ENCODE results near the gene ARHGEF38. TPM values are rescaled to one million over a fixed set of nuclear protein-coding genes. Genes with fewer than 3 reads are reported as not detected.
"Not testable (repeated sequence)": the region's sequence is repeated elsewhere in the genome, so short reads cannot be mapped to it uniquely, and the experiment has no call there.

The ARHGEF38 gene
- total RNA-seq, 1 donor from 2014 or later = not detected

DNA sequence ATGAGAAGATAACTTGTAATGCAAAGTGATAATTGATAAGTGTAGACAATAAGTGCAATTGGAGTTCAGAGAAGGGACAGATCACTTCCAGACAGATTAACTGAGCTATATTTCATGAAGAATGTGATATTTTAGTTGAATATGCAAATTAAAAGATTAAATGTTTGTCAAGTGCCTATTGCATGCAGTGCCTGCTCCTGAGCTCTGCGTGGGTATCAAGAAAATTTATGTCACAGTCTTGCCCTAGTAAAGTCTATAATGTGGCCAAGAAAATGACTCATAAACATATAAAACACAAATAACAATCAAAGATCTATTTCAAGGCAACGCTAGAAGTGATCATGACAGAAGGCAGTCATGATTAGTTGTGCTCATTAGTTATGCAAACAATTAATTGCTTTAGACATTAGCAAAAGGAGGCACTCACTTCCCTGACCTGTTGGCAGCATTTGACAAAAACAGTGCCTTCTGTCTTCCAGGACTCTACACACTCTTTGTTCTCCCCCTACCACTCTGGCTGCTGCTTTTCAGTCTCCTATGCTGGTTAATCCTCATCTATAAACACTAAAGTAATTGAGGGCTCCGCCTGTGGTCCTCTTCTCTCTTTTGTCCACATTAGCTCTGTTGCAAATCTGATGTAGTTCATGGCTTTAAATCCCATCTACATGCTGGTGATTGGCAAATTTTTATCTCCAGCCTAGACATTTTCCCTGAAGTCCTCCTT lies 47.7 kb downstream of the ARHGEF38 start:
- Mint-ChIP-seq H3K4me1 (ENCODE audit: low read depth) (no peaks in the 10 kb centered on the region), H3K27ac (no peak overlapping the region), H3K9me3 (no peaks in the 10 kb centered on the region), H3K36me3 (ENCODE audit: low read depth) (no peaks in the 10 kb centered on the region), H3K4me3 (no peak overlapping the region), H3K27me3 (ENCODE audit: insufficient read depth) (peaks cover 6% of the 10 kb centered on the region)
- intact Hi-C loops (cut with micrococcal nuclease) = no loop called here
- no peak for DNase-seq (ENCODE audit: low spot score)

DNA sequence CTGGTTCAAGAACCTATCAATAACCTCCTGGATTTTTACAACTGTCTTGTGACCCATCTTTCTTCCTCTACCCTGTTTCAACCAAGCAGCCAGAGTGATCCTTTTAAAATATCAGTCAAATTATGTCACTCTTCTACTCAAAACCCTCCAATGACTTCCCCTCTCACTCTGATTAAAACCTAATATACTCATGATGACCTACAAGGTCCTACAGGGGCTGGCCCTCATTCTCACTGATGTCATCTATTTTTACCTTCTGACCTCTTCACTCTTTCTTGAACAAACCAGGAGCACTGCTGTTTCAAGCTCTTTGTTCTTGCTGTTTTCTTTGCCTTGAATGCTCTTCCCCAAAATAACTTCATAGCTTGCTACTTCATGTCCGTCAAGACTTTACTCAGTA lies 48.5 kb downstream of the ARHGEF38 start:
- DNase-seq (ENCODE audit: low spot score) = no peak
- intact Hi-C loops (cut with micrococcal nuclease) = no loop called here
- H3K27me3 Mint-ChIP-seq (ENCODE audit: insufficient read depth) = peaks cover 6% of the 10 kb centered on the region

DNA sequence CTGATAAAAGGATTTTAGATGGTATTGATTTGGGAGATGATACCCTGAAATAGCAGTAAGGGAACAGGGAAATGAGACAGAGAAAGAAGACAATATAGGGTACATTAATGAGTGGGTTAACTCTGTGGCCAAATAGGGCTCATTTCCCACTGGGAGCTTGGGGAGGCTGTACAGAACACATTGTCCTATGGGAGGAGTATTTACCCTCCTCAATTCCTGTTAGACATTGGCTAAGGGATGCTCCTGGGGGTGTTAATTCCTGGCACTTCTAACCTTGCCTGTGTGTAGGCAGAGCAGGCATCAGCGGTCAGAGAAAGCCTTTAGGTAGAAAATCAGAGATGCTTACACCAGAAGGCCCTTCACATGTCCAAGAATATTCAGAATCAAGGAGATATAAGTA lies 49.0 kb downstream of the ARHGEF38 start:
- Mint-ChIP-seq H3K4me1 (ENCODE audit: low read depth) (no peaks in the 10 kb centered on the region), H3K36me3 (ENCODE audit: low read depth) (no peaks in the 10 kb centered on the region), H3K27ac (no peak overlapping the region), H3K4me3 (no peak overlapping the region), H3K9me3 (no peaks in the 10 kb centered on the region), H3K27me3 (ENCODE audit: insufficient read depth) (peaks cover 5% of the 10 kb centered on the region)
- no peak for DNase-seq (ENCODE audit: low spot score)
- intact Hi-C loops (cut with micrococcal nuclease) = no loop called here

More for the DNA sequence above, 48.5 kb downstream of the ARHGEF38 start:
- H3K36me3 Mint-ChIP-seq (ENCODE audit: low read depth) = no peaks in the 10 kb centered on the region
- H3K4me1 Mint-ChIP-seq (ENCODE audit: low read depth) = no peaks in the 10 kb centered on the region
- H3K27ac Mint-ChIP-seq = no peak overlapping the region
- H3K9me3 Mint-ChIP-seq = no peaks in the 10 kb centered on the region
- no peak overlapping the region for H3K4me3 Mint-ChIP-seq

DNA sequence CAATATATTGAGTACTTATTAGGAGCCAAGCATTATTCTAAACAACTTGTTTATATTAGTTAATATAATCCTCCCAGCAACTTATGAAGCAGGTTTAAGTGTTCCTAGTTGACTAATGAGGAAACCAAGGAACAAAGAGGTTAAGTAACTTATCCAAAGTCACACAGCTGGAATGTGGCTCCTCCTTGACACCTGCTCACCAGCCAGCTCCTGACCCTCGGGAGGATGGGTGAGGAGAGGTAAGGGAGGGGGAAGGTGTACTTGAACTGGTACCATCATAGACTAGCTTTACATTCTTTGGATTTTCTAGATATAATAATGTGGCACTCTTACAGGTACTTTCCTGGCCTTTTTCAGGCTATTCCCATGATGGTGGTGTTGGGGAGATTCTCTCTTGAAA lies 50.7 kb downstream of the ARHGEF38 start:
- Mint-ChIP-seq H3K4me1 (ENCODE audit: low read depth) (no peaks in the 10 kb centered on the region), H3K27ac (no peak overlapping the region), H3K36me3 (ENCODE audit: low read depth) (no peaks in the 10 kb centered on the region), H3K9me3 (no peaks in the 10 kb centered on the region), H3K27me3 (ENCODE audit: insufficient read depth) (no peaks in the 10 kb centered on the region), H3K4me3 (no peak overlapping the region)
- DNase-seq (ENCODE audit: low spot score) = no peak
- intact Hi-C loops (cut with micrococcal nuclease) = no loop called here

DNA sequence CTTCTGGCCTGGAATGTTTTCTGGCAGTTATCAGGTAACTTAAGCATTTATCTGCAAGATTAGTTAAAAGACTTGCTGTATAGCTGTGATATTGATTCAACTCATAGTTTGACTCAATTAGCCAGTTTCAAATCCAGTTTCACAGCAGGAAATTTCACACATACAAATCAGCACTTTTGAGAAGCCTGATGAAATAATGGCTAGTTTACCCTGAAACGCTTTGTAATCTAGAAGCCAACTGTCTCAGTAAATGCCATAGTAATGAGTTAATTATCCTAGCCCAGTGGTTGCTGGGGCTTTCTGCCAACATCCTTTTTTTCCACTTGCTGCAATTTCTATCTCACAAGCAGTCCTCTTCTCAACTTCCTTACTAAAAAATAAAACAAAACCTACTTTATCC lies 53.1 kb downstream of the ARHGEF38 start:
- Mint-ChIP-seq H3K27me3 (ENCODE audit: insufficient read depth) (no peaks in the 10 kb centered on the region), H3K4me3 (no peak overlapping the region), H3K9me3 (no peaks in the 10 kb centered on the region), H3K36me3 (ENCODE audit: low read depth) (no peaks in the 10 kb centered on the region), H3K27ac (no peak overlapping the region), H3K4me1 (ENCODE audit: low read depth) (no peaks in the 10 kb centered on the region)
- intact Hi-C loops (cut with micrococcal nuclease) = no loop called here
- no peak for DNase-seq (ENCODE audit: low spot score)

DNA sequence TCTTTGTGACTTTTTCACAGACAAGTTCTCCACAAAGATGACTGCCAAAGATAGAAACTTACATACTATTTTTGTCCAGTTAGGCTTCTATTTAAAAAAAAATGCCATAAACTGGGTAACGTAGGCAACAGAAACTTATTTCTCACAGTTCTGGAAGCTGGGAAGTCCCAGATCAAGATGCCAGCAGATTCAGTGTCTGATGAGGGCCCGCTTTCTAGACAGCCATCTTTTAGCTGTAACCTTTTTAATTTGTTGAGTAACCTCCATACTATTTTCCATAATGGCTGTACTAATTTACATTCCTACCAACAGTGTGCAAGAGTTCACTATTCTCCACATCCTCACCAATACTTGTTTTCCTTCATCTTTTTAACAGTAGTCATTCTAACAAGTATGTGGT lies 55.5 kb downstream of the ARHGEF38 start:
- Mint-ChIP-seq H3K4me3 (no peak overlapping the region), H3K27ac (no peak overlapping the region), H3K4me1 (ENCODE audit: low read depth) (no peaks in the 10 kb centered on the region), H3K9me3 (no peaks in the 10 kb centered on the region), H3K27me3 (ENCODE audit: insufficient read depth) (no peaks in the 10 kb centered on the region), H3K36me3 (ENCODE audit: low read depth) (no peaks in the 10 kb centered on the region)
- no peak for DNase-seq (ENCODE audit: low spot score)
- intact Hi-C loops (cut with micrococcal nuclease) = no loop called here

DNA sequence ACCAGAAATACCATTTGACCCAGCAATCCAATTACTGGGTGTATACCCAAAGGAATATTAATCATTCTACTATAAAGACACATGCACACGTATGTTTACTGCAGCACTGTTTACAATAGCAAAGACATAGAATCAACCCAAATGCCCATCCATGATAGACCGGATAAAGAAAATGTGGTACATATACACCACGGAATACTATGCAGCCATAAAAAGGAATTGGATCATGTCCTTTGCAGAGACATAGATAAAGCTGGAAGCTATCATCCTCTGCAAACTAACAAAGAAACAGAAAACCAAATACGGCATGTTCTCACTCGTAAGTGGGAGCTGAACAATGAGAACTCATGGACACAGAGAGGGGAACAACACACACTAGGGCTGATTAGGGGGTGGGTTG lies 57.4 kb downstream of the ARHGEF38 start:
- intact Hi-C loops (cut with micrococcal nuclease); H3K27ac Mint-ChIP-seq; H3K4me1 Mint-ChIP-seq (ENCODE audit: low read depth); H3K4me3 Mint-ChIP-seq; H3K27me3 Mint-ChIP-seq (ENCODE audit: insufficient read depth); H3K9me3 Mint-ChIP-seq; DNase-seq (ENCODE audit: low spot score); H3K36me3 Mint-ChIP-seq (ENCODE audit: low read depth): not testable (repeated sequence)

DNA sequence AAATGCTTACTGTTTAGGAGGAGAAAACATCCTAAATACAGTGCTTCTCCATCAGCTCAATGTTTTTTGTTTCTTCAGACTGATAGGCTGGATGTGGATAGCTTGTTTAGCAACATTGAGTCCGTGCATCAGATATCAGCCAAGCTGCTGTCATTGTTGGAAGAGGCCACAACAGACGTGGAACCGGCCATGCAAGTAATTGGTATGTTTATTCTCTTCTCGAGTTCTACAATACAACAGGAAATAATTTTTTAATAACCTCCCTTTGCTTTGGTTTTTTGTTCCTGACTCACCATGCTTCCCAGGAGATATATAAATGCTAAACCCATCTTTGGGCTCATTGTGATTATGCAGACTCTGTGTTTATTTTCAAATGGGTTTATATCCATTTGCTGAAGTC lies 60.9 kb downstream of the ARHGEF38 start:
- H3K27ac Mint-ChIP-seq = no peak overlapping the region
- H3K4me3 Mint-ChIP-seq = no peak overlapping the region
- H3K9me3 Mint-ChIP-seq = no peaks in the 10 kb centered on the region
- no peak for DNase-seq (ENCODE audit: low spot score)
- no peaks in the 10 kb centered on the region for H3K36me3 Mint-ChIP-seq (ENCODE audit: low read depth)
- no peaks in the 10 kb centered on the region for H3K27me3 Mint-ChIP-seq (ENCODE audit: insufficient read depth)
- H3K4me1 Mint-ChIP-seq (ENCODE audit: low read depth) = no peaks in the 10 kb centered on the region
- intact Hi-C loops (cut with micrococcal nuclease) = no loop called here

DNA sequence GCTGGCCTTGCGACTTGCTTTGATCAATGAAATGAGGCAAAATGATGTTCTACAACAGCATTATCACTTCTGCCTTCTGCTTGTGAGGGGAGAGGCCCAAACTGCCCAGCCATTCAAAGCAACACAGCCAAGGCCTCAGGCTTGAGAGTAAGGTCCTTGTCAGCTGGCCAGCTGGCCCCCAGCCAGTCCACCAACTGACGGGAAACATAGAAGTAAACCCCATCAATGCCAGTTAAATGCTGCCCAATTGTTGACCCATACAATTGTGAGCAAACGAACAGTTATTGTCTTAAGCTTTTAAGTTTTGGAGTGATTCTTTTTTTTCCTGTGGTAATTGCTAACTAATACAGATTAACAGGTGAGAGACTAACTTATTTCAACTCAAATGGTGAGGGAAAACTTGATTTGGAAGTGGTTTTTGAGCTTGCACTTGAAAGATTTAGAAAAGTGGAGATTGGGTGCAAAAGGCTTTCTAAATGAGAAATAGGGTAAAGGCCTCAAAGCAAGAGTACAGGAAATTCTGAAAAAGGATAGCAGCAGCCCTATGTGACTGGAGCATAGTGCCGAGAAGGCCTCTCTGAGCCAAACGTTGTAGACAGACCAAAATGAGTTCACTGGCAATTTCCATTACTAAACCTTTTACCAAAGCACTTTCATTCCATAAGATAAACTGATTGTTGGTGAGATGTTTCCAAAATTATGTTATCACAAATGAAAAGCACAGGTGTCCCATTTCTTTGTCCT lies 66.9 kb downstream of the ARHGEF38 start:
- intact Hi-C loops (cut with micrococcal nuclease) = no loop called here
- Mint-ChIP-seq H3K27ac (no peak overlapping the region), H3K4me1 (ENCODE audit: low read depth) (no peaks in the 10 kb centered on the region), H3K4me3 (no peak overlapping the region), H3K9me3 (no peaks in the 10 kb centered on the region), H3K27me3 (ENCODE audit: insufficient read depth) (peaks cover 2% of the 10 kb centered on the region), H3K36me3 (ENCODE audit: low read depth) (no peaks in the 10 kb centered on the region)
- DNase-seq (ENCODE audit: low spot score) = no peak

DNA sequence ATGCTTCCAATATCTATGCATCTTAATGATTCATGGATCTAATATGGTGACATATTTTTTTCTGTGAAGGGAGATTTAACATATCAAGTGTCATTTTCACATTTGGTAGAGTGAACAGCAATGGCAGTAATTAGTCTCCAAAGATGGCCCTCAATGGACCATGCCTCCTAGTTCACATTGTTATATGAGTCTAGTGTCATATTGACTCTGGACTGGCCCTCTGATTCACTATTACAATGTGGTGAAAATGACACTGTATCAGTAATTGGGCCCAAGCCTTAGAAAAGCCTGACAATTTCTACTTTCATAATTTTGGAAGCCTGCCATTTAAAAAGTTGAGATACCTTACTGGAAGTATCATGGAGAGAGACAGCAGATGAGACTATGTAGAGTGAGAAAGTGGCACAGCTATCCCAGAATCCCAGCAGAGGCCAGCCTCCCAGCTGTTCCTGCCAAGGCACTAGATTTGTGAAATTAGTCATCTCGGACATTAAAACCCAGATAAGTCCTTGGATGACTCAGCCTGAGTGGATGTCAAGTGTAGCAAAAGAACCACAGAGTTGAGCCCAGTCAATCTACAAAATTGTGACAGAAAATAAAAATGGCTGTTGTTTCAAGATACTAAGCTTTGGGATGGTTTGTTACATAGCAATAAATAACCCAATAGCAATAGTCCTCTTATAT lies 68.4 kb downstream of the ARHGEF38 start:
- no peak for DNase-seq (ENCODE audit: low spot score)
- Mint-ChIP-seq H3K4me1 (ENCODE audit: low read depth) (no peaks in the 10 kb centered on the region), H3K9me3 (no peaks in the 10 kb centered on the region), H3K36me3 (ENCODE audit: low read depth) (no peaks in the 10 kb centered on the region), H3K27ac (no peak overlapping the region), H3K4me3 (no peak overlapping the region), H3K27me3 (ENCODE audit: insufficient read depth) (peaks cover 2% of the 10 kb centered on the region)
- intact Hi-C loops (cut with micrococcal nuclease) = no loop called here

DNA sequence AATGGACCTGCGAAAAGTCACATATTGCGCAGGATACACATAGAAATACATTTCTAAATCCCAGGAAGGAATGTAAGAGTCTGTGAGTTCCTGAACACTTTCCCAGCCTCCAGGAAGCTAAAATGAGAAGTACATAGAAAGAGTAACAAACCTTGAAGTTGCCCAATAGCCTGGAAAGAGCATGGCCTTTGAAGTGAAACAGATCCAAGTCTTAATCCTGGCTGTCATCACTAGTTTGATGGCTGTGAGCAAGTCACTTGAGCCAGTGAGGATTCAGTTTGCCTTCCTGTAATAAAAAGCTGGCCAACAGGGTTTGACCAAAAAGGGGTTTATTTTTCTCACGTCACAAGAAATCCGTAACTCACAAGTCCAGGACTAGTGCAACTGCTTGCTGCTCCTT lies 69.8 kb downstream of the ARHGEF38 start:
- H3K4me1 Mint-ChIP-seq (ENCODE audit: low read depth) = no peaks in the 10 kb centered on the region
- no peak overlapping the region for H3K4me3 Mint-ChIP-seq
- H3K27me3 Mint-ChIP-seq (ENCODE audit: insufficient read depth) = peaks cover 5% of the 10 kb centered on the region
- intact Hi-C loops (cut with micrococcal nuclease) = no loop called here
- no peaks in the 10 kb centered on the region for H3K36me3 Mint-ChIP-seq (ENCODE audit: low read depth)
- no peak overlapping the region for H3K27ac Mint-ChIP-seq
- no peak for DNase-seq (ENCODE audit: low spot score)
- H3K9me3 Mint-ChIP-seq = no peaks in the 10 kb centered on the region

DNA sequence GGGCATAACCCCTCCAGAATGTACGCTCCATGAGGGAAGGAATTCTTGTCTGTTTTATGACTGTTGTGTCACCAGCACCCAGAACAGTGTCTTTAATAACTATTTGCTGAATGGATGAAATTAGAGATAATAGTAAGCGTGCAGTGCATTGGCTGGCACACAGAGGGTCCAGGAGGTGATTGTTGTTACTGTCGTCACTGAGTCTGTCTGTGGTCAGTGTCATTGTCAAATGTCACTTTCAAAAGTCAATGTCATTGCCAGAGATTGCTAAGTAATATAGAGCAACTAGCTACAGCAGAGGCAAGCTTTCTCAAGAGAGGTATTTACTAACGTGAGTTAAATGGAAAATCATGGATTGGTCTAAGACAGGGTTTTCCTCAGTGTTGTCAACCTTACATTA lies 70.7 kb downstream of the ARHGEF38 start:
- Mint-ChIP-seq H3K4me1 (ENCODE audit: low read depth) (no peaks in the 10 kb centered on the region), H3K4me3 (no peak overlapping the region), H3K27me3 (ENCODE audit: insufficient read depth) (peaks cover 5% of the 10 kb centered on the region), H3K36me3 (ENCODE audit: low read depth) (no peaks in the 10 kb centered on the region), H3K27ac (no peak overlapping the region), H3K9me3 (no peaks in the 10 kb centered on the region)
- intact Hi-C loops (cut with micrococcal nuclease) = no loop called here
- no peak for DNase-seq (ENCODE audit: low spot score)

DNA sequence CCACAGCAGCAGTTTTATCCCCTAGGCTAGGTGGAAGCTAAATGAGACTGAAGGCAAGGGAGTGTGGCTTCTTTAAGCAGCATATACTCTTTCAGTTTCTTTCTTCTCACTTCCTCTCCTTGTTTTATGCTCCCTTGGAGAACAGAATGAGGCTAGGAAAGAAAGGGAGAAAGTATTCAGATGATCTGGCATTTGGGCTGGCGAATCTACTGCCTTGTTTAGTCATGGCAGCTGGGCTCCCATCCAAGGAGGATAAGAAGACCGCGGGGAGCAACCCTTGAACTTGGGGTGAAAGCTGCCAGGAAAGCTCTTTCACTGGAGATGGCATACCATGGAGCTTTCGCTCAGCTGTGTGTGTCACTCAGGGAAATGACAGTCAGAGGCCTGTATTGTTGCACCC lies 72.1 kb downstream of the ARHGEF38 start:
- no peaks in the 10 kb centered on the region for H3K4me1 Mint-ChIP-seq (ENCODE audit: low read depth)
- no peaks in the 10 kb centered on the region for H3K36me3 Mint-ChIP-seq (ENCODE audit: low read depth)
- H3K27ac Mint-ChIP-seq = no peak overlapping the region
- DNase-seq (ENCODE audit: low spot score) = no peak
- H3K9me3 Mint-ChIP-seq = no peaks in the 10 kb centered on the region
- no peak overlapping the region for H3K4me3 Mint-ChIP-seq
- intact Hi-C loops (cut with micrococcal nuclease) = no loop called here
- H3K27me3 Mint-ChIP-seq (ENCODE audit: insufficient read depth) = peaks cover 7% of the 10 kb centered on the region
